ENCODE results near the gene ERC2.

DNA sequence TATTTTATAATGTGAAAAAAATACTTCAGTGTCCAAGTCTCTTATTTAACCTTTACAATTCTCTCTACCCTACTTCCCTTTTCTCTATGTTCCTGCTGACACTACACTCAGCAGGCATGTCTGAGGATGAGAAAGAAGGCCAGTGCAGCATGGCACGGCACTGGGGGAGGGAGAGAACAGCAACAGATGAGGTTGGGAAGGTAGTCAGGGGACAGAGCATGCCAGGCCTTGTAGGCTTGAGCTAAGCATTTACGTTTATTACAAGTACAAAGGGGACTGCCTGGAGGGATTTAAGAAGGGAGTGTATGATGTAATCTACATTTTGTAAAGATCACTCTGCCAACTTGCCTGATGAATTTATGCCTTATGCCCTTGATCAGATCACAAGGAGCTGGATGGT, 863.9 kb downstream of the ERC2 start:
- TF ChIP-seq GATA2 (IDR thresholded peaks at IDR 0.05; ENCODE audit: low read depth, low read length) (no peak), GATA3 (IDR thresholded peaks at IDR 0.05; ENCODE audit: low read depth, low read length) (no peak)

Data from SH-SY5Y (cell line).